Activated CD8-positive, alpha-beta memory T cell treated with anti-CD3 and anti-CD28 coated beads for 4 hours (primary cell): ENCODE results near the gene OR4M1.
"Not testable (repeated sequence)": the region's sequence is repeated elsewhere in the genome, so short reads cannot be mapped to it uniquely, and the experiment has no call there.

Source experiments
- DNase-seq, 2 donors: peaks; one replicate each; pipeline ENCODE4 v3.0.0-alpha.2; 2020; ENCODE audit warnings: low read depth in 2 of 2

The OR4M1 gene

GRCh38 chr14:19823178-19823577, 49.9 kb downstream of the OR4M1 start:
- no peak for DNase-seq

GRCh38 chr14:19823765-19824164, 50.5 kb downstream of the OR4M1 start:
- DNase-seq: no peak

- not testable (repeated sequence) for DNase-seq
Observed at GRCh38 chr14:19827626-19828244, 54.4 kb downstream of the OR4M1 start.

GRCh38 chr14:19828314-19828713, 55.0 kb downstream of the OR4M1 start:
- DNase-seq: no peak
